B cell (primary cell): ENCODE results near the gene PXN. TPM values are rescaled to one million over a fixed set of nuclear protein-coding genes. Genes with fewer than 3 reads are reported as not detected.

Experiments used
- ATAC-seq: fragments of 200-7000 bp; cut with Tn5 transposase; one replicate; pipeline ENCODE4 v1.10.0; 2021; ENCODE audit warnings: low read depth, mild to moderate bottlenecking, moderate number of reproducible peaks, moderate library complexity
- CTCF ChIA-PET: fragments of 350-600 bp; sonication (Branson Sonifier 250); formaldehyde crosslinking; loops from one replicate; lab custom pipeline; 2021; ENCODE audit warnings: antibody characterized with exemption, inconsistent platforms; lab: Charles Lee
- POLR2A ChIA-PET: fragments of 350-600 bp; sonication (Branson Sonifier 250); formaldehyde crosslinking; loops from one replicate; lab custom pipeline; 2021; ENCODE audit warnings: antibody characterized with exemption; lab: Charles Lee
- DNase-seq: peaks from one replicate; pipeline ENCODE4 v3.0.0; 2013
- H2AFZ ChIP-seq: 2 replicates; pipeline ENCODE4 v1.6.1; 2012; ENCODE audit warnings: mild to moderate bottlenecking, low read depth, low read length; ENCODE audit not compliant: insufficient read depth, poor library complexity, severe bottlenecking
- H3K27ac ChIP-seq, 2 donors: 1 replicate in 1 of 2; 2 replicates in 1 of 2; pipeline ENCODE4 v1.5.1; 2012 to 2013; ENCODE audit warnings: low read length in 2 of 2, mild to moderate bottlenecking in 2 of 2, moderate library complexity in 1 of 2
- H3K27me3 ChIP-seq, 4 experiments: fragments of 200-600 bp in 1 of 4; sonication (generic) in 1 of 4; replicated peaks in 1 of 4; 1 replicate in 2 of 4; 2 replicates in 2 of 4; pipeline versions ENCODE4 v1.6.1 to v1.7.0; 2013 to 2016; ENCODE audit warnings: low read length in 3 of 4, mild to moderate bottlenecking in 2 of 4, mixed read lengths in 1 of 4, moderate library complexity in 1 of 4; ENCODE audit not compliant: insufficient read depth in 4 of 4, control insufficient read depth in 3 of 4; ENCODE audit errors: control extremely low read depth in 1 of 4
- H3K36me3 ChIP-seq, 2 experiments: replicated peaks in 1 of 2; 1 replicate in 1 of 2; 2 replicates in 1 of 2; pipeline versions ENCODE4 v1.6.1 to v1.7.1; 2013; ENCODE audit warnings: low read length in 1 of 2; ENCODE audit not compliant: insufficient read depth in 2 of 2, control insufficient read depth in 1 of 2; ENCODE audit errors: control extremely low read depth in 1 of 2, extremely low read depth in 1 of 2
- H3K4me1 ChIP-seq, 2 donors: fragments of 200-600 bp in 1 of 2; sonication (generic) in 1 of 2; 1 replicate in 1 of 2; 2 replicates in 1 of 2; pipeline versions ENCODE4 v1.5.1 to v1.6.1; 2013 to 2017; ENCODE audit warnings: low read length in 2 of 2; ENCODE audit not compliant: control insufficient read depth in 2 of 2, insufficient read depth in 2 of 2
- H3K4me2 ChIP-seq: replicated peaks from 2 replicates; pipeline ENCODE3; 2012; ENCODE audit warnings: mild to moderate bottlenecking, low read depth, low read length; ENCODE audit not compliant: poor library complexity, severe bottlenecking
- H3K4me3 ChIP-seq, 5 experiments: fragments of 200-600 bp in 1 of 5; sonication (generic) in 1 of 5; 1 replicate in 3 of 5; 2 replicates in 2 of 5; pipeline versions ENCODE4 v1.5.1 to v1.7.0; 2011 to 2016; ENCODE audit warnings: low read length in 4 of 5, mild to moderate bottlenecking in 4 of 5, low read depth in 2 of 5, control low read depth in 1 of 5, moderate library complexity in 1 of 5; ENCODE audit not compliant: insufficient read depth in 1 of 5; ENCODE audit errors: control extremely low read depth in 1 of 5, extremely low read depth in 1 of 5
- H3K79me2 ChIP-seq: fragments of 200-600 bp; sonication (generic); one replicate; pipeline ENCODE4 v1.6.0; 2016; ENCODE audit warnings: low read length; ENCODE audit not compliant: control insufficient read depth, insufficient read depth
- H3K9ac ChIP-seq: fragments of 200-600 bp; sonication (generic); 2 replicates; pipeline ENCODE4 v1.6.1; 2017; ENCODE audit warnings: mild to moderate bottlenecking, low read length, moderate library complexity
- H3K9me3 ChIP-seq, 3 donors: one replicate each; pipeline versions ENCODE4 v1.6.1 to v1.7.1; 2013; ENCODE audit warnings: low read length in 2 of 3; ENCODE audit not compliant: control insufficient read depth in 2 of 3, insufficient read depth in 1 of 3; ENCODE audit errors: control extremely low read depth in 1 of 3
- H4K20me1 ChIP-seq: 2 replicates; pipeline ENCODE4 v1.6.0; 2012; ENCODE audit warnings: mild to moderate bottlenecking, low read length; ENCODE audit not compliant: insufficient read depth, control insufficient read depth, poor library complexity, severe bottlenecking
- H3K27ac Mint-ChIP-seq: one replicate; pipeline ENCODE4 v1.8.0; 2021; ENCODE audit warnings: mixed read lengths
- H3K27me3 Mint-ChIP-seq: one replicate; pipeline ENCODE4 v1.8.0; 2021; ENCODE audit warnings: mixed read lengths
- H3K4me1 Mint-ChIP-seq: one replicate; pipeline ENCODE4 v1.8.0; 2021; ENCODE audit warnings: mixed read lengths
- H3K4me3 Mint-ChIP-seq: one replicate; pipeline ENCODE4 v1.8.0; 2021; ENCODE audit warnings: mixed read lengths
- H3K9me3 Mint-ChIP-seq: one replicate; pipeline ENCODE4 v1.8.0; 2022; ENCODE audit warnings: mixed read lengths; ENCODE audit not compliant: insufficient read depth
- EZH2 ChIP-seq: IDR thresholded peaks from 2 replicates; pipeline ENCODE4 v1.6.1; 2012; ENCODE audit warnings: borderline replicate concordance, low read depth, mild to moderate bottlenecking, moderate library complexity, low read length; ENCODE audit not compliant: insufficient read depth, poor library complexity, severe bottlenecking
- WGBS: methylation state at CpG from one replicate; pipeline ENCODE4 v1.1.5; 2013; ENCODE audit warnings: missing lambda C conversion rate; ENCODE audit not compliant: insufficient coverage; 5-methylcytosine and 5-hydroxymethylcytosine counted together
- intact Hi-C: fragments of 100-400 bp; cut with micrococcal nuclease; formaldehyde crosslinking; loops from one replicate; pipeline ENCODE4 v1.10.0; 2022
- polyA plus RNA-seq: library from polyadenylated mRNA; depleted of rRNA; stranded (reverse); fragments of >200 nt; gene quantifications from 2 replicates; pipeline ENCODE4 v1.2.3, GENCODE V29; 2012
- total RNA-seq, 2 donors: library from RNA; stranded (reverse); fragments of 120-200 nt in 1 of 2; gene quantifications; 1 replicate in 1 of 2; 2 replicates in 1 of 2; pipeline versions ENCODE4 v1.2.3 to v1.2.4, GENCODE V29; 2013 to 2022
- TF ChIP-seq, protein P1 (sequence below): fragments of 200-600 bp; IDR thresholded peaks from one replicate; pipeline ENCODE4 v1.8.0; 2022; ENCODE audit warnings: antibody characterized with exemption, mild to moderate bottlenecking

The PXN gene
- total and polyA plus RNA-seq, 2 donors (not counting 1 experiment from before 2014, with no cell fraction given), result 2.0 to 3.1 TPM

DNA sequence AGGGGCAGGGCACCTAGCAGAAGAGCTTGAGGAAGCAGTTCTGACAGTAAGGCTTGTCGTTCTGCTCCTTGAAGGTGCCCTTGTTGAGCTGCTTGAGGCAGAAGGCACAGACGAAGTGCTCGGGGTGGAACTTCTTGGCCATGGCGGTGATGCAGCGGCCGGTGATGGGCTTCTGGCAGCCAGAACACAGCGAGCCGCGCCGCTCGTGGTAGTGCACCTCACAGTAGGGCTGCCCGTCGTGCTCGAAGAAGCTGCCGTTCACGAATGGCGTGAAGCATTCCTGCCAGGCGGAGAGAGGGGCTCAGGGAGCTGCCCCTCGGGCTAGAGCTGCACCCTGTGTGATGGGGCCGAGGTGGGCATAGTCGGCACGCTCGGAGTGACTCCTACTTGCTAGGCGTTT is 53.2 kb downstream of the PXN start:
- H3K9me3 ChIP-seq, result no peaks in the 10 kb centered on the region
- 98% methylated on average over 20 of the region's 24 CpGs for WGBS
- no peaks in the 10 kb centered on the region for H4K20me1 ChIP-seq
- POLR2A ChIA-PET, result no interaction called here
- H3K4me1 Mint-ChIP-seq, result no peaks in the 10 kb centered on the region
- ATAC-seq (no peak), DNase-seq (no peak)
- intact Hi-C loops, result no loop called here
- no peak overlapping the region for H3K4me3 Mint-ChIP-seq
- H3K9me3 Mint-ChIP-seq, result no peaks in the 10 kb centered on the region
- H3K9ac ChIP-seq, result no peak overlapping the region
- no peaks in the 10 kb centered on the region for H3K27me3 ChIP-seq
- no peak overlapping the region for H3K4me3 ChIP-seq
- no peak overlapping the region for H2AFZ ChIP-seq
- no peaks in the 10 kb centered on the region for H3K79me2 ChIP-seq
- peaks cover 0 to 11% of the 10 kb centered on the region in 2 experiments for H3K36me3 ChIP-seq
- H3K27me3 Mint-ChIP-seq, result no peaks in the 10 kb centered on the region
- no peak overlapping the region for H3K27ac Mint-ChIP-seq
- H3K27ac ChIP-seq, result no peak overlapping the region
- H3K4me2 ChIP-seq, result no peak overlapping the region
- H3K4me1 ChIP-seq, result no peaks in the 10 kb centered on the region
- TF ChIP-seq, protein P1, sequence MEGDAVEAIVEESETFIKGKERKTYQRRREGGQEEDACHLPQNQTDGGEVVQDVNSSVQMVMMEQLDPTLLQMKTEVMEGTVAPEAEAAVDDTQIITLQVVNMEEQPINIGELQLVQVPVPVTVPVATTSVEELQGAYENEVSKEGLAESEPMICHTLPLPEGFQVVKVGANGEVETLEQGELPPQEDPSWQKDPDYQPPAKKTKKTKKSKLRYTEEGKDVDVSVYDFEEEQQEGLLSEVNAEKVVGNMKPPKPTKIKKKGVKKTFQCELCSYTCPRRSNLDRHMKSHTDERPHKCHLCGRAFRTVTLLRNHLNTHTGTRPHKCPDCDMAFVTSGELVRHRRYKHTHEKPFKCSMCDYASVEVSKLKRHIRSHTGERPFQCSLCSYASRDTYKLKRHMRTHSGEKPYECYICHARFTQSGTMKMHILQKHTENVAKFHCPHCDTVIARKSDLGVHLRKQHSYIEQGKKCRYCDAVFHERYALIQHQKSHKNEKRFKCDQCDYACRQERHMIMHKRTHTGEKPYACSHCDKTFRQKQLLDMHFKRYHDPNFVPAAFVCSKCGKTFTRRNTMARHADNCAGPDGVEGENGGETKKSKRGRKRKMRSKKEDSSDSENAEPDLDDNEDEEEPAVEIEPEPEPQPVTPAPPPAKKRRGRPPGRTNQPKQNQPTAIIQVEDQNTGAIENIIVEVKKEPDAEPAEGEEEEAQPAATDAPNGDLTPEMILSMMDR, result no peak
- TF ChIP-seq EZH2, result no peak
- CTCF ChIA-PET, result interaction anchor here (0.9 kb wide), 1 partner anchor 16 kb away, joined by 3 read pairs; no protein-coding TSS in a partner anchor

DNA sequence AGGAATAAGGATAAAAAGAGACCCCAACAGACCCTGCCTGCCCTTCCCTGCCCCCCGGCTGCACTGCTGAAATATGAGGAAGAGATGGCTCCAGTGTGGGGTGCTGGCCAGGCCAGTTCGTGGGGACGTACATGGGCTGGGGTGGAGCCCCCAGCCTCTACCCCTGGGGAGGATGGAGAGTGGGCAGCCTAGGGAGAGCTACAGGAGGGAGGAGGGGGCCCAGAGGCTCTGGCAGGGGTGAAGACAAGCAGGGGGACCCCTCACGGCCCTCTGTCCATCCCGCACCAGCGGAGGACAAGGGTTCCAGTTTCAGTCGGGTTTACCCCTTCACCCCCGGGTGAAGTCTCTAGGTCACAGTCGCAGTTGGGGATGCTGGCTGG is 53.6 kb downstream of the PXN start:
- WGBS, result 89% methylated on average over 9 of the region's 9 CpGs
- Histone ChIP-seq H2AFZ (no peak overlapping the region), H3K79me2 (no peaks in the 10 kb centered on the region), H3K27me3 (no peaks in the 10 kb centered on the region), H3K4me1 (no peaks in the 10 kb centered on the region), H3K4me3 (no peak overlapping the region), H3K9me3 (no peaks in the 10 kb centered on the region), H3K4me2 (no peak overlapping the region), H3K36me3 (peaks cover 0 to 11% of the 10 kb centered on the region in 2 experiments), H3K9ac (no peak overlapping the region), H3K27ac (no peak overlapping the region), H4K20me1 (no peaks in the 10 kb centered on the region)
- H3K27me3 Mint-ChIP-seq, result no peaks in the 10 kb centered on the region
- H3K4me1 Mint-ChIP-seq, result no peaks in the 10 kb centered on the region
- ChIA-PET POLR2A (no interaction called here), CTCF (no interaction called here)
- no peaks in the 10 kb centered on the region for H3K9me3 Mint-ChIP-seq
- no peak overlapping the region for H3K4me3 Mint-ChIP-seq
- DNase-seq (no peak), ATAC-seq (no peak)
- TF ChIP-seq, protein P1, result no peak
- TF ChIP-seq EZH2, result no peak
- no peak overlapping the region for H3K27ac Mint-ChIP-seq
- intact Hi-C loops, result no loop called here
